Measurements from ENCODE around the gene CCM2.

DNA sequence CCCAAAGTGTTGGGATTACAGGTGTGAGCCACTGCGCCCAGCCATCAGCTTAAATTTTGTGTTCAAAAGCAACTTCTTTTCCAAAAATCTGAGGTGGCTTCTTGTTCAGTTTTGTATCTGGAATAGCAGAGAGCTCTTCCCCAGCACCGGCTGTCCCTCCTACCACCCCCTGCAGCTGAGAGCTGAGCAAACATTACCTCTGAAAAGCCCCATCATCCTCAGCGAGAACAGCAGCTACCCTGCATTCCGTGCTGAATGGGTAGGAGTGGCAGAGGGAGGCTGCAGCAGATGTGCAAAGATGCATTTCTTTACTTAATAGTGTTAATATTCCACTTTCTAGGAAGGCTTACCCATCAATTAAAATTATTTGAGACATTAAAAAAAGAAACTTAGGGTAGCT is 31.8 kb downstream of the CCM2 start:
- TF ChIP-seq, protein P1, sequence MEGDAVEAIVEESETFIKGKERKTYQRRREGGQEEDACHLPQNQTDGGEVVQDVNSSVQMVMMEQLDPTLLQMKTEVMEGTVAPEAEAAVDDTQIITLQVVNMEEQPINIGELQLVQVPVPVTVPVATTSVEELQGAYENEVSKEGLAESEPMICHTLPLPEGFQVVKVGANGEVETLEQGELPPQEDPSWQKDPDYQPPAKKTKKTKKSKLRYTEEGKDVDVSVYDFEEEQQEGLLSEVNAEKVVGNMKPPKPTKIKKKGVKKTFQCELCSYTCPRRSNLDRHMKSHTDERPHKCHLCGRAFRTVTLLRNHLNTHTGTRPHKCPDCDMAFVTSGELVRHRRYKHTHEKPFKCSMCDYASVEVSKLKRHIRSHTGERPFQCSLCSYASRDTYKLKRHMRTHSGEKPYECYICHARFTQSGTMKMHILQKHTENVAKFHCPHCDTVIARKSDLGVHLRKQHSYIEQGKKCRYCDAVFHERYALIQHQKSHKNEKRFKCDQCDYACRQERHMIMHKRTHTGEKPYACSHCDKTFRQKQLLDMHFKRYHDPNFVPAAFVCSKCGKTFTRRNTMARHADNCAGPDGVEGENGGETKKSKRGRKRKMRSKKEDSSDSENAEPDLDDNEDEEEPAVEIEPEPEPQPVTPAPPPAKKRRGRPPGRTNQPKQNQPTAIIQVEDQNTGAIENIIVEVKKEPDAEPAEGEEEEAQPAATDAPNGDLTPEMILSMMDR (IDR thresholded peaks at IDR 0.05) = no peak
- no peak for TF ChIP-seq POLR2AphosphoS5 (IDR thresholded peaks at IDR 0.05)
- TF ChIP-seq POLR2A (IDR thresholded peaks at IDR 0.05) = no peak
